GM12874 (cell line): ENCODE measurements around the gene HSD3B7.

ENCODE experiments used
- CTCF ChIP-seq: IDR thresholded peaks from 2 replicates; pipeline ENCODE4 v1.5.1; 2011; ENCODE audit warnings: low read depth, mild to moderate bottlenecking, control low read depth, low read length, moderate library complexity; ENCODE audit not compliant: insufficient read depth

The HSD3B7 gene

GRCh38 chr16:30961384-30961783, 23.6 kb upstream of the HSD3B7 start:
- TF ChIP-seq CTCF: no peak

- no peak for TF ChIP-seq CTCF
Observed at GRCh38 chr16:30963925-30964511, 21.0 kb upstream of the HSD3B7 start.

- no peak for TF ChIP-seq CTCF
Observed at GRCh38 chr16:30964574-30965226, 20.3 kb upstream of the HSD3B7 start.

- TF ChIP-seq CTCF: no peak
Observed at GRCh38 chr16:30965436-30965835, 19.6 kb upstream of the HSD3B7 start.

GRCh38 chr16:30966033-30966619, 18.9 kb upstream of the HSD3B7 start:
- TF ChIP-seq CTCF: no peak

GRCh38 chr16:30967795-30968194, 17.2 kb upstream of the HSD3B7 start:
- no peak for TF ChIP-seq CTCF

GRCh38 chr16:30969246-30969842, 15.7 kb upstream of the HSD3B7 start:
- no peak for TF ChIP-seq CTCF
